Measurements from ENCODE around the gene ZNF516.

The ZNF516 gene

DNA sequence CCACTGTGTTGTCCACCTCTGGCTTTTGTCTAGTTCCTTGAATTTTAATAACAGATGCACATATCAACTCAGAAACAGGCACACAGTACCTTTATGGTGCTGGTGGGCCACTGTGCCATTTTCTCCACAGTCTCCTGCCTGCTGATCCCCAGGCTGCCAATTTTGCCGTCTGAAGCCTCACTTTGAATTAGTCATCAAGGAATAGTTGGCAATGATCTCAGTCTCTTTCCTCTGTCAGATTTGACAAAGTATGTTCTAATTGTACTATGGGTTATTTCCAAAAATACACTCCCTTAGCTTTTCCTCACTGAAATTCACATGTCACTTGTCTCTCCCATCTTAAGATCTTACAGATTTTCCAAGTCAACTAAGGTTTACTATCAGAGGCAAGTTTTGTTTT is 140.7 kb downstream of the ZNF516 start:
- DNase-seq, result peak; percentile 13

DNA sequence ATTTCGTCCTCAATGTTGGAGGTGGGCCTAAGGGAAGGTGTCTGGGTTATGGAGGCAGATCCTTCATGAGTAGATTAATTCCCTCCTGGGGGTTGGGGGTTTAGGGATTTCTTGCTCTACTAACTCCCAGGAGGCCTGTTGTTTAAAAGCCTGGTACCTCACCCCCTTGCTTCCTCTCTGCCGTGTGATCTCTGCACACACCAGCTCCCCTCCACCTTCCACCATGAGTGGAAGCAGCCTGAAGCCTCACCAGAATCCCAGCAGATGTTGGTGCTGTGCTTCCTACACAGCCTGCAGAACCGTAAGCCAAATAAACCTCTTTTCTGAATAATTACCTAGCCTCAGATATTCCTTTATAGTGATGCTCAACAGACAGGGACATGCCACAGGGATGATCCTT is 141.5 kb downstream of the ZNF516 start:
- no peak for DNase-seq

DNA sequence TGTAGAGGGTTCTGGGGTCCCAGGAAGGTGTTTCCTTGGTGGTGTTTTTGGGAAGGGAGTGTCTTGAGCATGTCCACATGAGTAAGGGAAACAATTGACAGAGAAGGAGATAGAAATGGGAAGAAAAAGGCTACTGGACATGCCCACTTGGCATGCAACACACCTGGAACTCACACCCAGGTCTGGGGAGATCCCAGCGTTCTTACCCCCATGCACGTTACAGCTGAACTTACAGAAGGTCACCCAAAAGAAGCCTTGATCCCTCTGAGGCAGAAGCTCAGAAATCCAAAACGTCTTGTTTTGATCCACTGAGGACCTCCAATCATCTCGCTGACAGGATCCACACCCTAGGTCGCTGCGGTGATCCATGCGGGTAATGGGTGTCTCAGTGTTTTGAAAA is 142.0 kb downstream of the ZNF516 start:
- DNase-seq, result peak; percentile 28

DNA sequence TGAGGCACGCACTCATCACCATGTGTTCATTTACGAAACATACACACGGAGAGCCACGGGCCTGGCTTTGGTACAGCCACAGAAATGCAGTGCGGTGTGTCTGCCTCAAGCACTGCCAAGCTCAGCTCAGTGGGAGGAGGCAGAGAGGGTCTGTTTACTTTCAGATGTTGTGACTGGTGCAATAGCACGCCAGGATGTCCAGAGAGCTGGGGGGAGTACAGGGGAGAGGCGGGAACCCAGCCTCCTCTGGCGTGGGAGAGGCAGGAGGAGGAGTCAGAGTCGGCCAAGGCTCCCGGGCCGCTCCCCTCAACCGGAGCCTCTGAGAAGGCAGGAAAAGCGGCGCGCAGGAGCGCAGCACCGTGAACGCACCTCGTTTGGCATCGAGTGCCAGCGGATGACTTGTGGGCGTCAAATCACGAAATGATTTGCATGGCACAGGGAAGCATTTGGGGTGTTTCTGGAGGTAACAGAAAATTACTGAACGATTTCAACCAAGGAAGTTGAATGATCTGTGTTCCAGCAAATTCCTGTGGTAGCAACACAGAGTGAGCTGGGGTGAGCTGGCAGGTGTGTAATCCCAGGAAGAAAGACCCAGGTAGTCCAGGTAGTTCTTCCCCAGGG is 143.0 kb downstream of the ZNF516 start:
- peak; percentile 51 for DNase-seq

DNA sequence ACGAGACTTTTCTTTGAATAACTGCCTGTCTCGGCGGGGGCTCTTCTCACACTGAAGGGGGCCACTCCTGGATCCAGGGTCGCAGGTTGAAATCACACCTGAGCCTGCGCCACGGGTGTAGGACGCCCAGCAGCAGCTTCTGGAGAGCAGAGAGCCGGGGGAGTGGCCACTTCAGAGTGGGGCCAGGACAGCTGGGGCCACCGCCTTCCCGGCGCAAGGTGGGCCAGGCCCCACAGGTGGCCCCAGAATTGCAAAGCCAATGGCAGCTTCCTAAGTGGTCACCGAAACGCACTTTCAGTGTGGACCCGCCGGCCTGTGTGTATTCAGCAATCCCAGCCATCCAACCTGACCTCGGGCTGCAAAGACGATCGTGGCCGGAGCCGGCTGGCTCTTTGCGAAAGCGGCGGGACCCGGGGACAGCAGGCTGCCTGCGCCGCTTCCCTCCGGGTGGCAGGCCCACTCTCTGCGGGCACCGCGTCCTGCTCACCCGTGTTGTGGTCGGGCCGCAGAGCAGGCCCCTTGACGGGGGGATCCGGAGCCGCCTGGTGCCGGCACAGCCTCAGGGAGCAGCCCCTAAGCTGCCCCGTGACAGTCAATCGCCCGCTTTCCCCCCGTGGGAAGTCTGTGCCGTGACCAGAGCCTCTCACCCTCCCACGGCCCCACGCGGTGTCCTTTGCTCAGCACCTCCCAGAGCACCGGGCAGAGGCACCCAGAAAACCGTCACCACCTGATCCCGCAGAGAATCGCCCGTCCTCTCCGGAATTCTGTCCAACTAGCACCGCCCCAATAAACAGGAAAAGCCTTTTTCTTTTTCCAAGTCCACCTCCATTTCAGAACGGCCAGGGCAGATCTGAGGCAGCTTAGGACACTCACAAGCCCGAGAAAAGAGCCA is 144.7 kb downstream of the ZNF516 start:
- peak; percentile 40 for DNase-seq

DNA sequence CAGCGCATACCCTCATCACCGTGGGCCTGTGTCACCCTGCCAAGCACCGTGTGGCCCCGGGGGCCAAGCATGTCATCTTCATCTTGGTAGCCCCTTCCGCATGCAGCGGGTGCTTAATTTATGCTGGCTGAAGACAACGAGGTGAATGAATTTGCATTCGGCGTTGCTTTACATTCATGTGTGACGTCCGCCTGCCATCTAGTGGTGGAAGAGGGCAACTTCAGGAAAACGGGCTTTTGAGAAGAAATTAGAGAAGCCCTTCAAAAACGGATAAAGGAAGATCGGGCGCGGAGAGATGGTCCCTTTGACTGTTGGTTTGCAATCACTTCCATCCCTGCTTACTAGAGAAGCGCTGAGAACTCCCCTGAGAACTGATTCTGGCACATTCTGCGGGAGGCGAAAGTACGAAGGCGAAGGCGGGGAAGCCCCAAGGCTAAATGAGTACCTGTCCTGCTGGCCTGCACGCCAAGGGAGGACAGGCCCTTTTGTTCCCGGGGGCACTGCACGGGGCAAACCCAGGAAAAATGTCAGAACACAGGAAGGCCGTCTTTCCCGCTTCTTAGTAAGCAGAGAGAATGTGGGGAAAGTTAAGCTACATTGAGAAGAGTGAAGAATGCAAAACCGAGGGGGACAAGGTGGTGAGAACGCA is 145.9 kb downstream of the ZNF516 start:
- DNase-seq, result peak; percentile 85

DNA sequence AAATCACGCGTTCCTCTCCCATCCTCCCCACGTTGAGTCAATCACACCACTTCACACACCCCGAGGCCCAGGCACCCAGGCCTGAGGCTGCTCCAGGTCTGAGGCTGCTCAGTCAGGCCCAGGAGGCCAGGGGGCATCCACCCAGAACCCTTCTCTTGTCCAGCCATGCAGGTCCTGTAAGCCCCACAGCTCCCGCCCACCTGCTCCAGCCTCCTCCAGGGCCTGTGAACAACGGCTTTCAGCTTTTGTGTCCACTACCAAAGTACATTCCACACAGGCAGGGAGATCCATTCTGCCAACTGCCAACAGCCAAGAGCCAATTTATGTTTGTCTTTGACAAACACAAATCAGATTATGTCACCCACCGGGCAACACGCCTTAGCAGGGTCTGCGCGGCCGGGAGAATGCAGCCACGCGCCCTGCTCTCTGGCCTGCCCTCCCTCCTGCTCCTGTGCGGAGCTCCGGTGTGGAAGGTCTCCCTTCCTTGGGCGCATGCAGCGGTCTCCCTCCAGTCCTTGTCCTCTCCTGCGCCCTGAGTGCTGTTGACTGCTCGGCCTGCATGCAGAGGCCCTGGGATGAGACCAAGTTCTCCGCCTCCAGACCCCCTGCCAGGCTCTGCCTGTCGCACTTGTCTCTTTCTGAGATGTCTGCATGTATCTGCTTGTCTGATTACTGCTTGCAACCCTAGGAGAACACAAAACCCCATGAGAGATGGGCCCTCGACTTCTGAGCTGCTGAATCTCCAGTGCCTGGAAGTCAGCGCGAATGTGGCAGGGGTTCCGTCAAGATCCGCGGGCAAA is 146.6 kb downstream of the ZNF516 start:
- DNase-seq, result no peak

DNA sequence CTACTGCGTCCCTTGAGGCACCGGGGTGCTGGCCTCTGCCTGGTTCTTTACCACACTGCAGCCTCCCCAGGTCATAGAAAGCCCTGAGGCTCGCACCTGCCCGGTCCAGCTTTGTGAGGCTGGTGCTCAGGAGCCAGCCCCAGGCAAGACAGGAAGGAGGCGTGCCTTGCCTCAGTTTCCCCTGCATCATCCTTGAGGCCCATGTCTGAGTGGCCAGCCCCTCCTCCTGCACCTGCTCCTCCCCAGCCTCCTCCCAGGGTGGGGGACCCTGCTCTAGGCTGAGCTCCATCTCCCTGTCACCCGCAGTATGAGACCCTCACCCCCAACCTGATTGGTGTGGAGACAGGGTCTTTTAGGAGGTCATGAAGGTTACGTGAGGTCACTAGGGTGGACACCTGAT is 147.7 kb downstream of the ZNF516 start:
- DNase-seq, result no peak

DNA sequence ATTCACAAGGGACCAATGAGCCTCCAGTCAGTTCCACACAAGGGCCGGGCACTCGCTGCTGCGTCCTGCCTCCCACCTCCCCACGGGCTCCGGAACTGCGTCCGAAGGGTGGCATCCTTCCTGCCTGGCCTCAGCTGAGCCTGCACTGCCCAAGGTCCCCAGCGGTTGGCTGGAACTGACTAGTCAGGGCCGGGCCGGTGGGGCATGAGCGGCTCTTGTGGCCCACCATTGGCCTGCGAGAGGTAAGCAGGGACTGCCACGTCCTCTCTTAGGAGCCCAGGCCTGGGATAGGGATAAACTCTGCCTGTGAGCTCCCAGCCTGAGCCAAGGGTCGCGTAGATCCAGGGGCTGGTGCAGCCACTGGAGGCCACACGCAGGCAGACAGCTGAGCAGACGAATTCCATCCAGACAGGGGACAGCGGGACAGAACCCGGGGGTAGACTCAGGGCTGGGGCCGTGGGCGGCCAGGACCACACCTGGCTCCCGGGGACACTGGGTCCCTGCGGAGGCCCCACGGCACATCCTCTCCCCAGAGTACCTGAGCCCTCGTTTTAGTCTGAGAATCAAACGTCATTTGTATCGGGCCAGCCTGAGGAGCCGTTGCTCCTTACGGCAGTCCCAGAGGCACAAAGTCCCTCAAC is 148.4 kb downstream of the ZNF516 start:
- no peak for DNase-seq

DNA sequence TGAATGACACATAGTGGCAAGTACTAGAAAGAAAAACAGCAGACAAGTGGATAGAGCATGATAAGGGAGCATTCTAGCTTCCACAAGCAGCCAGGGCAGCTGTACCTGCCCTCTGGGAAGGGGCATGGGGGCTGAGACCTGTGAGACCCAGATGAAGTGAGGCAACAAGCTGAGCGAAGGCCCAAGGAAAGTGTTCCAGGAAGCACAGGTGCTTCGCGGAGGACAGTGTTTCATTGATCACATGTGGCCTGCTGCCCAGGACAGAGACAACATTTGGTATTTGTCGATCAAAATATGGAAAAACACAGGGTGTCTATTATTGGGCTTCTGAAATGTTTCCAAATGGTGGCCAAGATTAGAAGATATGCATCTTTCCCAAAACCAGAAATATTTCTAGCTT is 149.1 kb downstream of the ZNF516 start:
- no peak for DNase-seq

DNA sequence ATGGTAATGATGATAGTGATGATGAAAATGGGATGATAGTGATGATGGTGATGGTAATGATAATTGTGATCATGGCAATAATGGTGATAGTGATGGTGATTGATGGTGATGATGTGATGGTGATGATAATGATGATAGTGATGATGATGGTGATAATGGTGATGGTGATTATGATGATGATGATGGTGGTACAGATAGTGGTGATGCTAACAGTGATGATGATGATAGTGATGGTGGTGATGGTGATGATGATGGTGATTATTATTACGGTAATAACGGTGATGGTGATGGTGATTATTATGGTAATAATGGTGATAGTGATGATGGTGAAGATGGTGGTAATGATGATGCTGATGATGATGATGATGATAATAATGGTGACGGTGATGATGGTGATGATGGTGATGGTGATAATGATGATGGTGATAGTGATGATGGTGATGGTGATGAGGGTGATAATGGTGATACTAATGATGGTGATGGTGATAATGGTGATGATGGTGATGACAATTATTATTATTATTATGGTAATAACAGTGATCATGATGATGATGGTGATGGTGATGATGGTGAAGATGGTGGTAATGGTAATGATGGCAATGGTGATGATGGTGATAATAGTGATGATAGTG is 151.0 kb downstream of the ZNF516 start:
- DNase-seq, result no peak

DNA sequence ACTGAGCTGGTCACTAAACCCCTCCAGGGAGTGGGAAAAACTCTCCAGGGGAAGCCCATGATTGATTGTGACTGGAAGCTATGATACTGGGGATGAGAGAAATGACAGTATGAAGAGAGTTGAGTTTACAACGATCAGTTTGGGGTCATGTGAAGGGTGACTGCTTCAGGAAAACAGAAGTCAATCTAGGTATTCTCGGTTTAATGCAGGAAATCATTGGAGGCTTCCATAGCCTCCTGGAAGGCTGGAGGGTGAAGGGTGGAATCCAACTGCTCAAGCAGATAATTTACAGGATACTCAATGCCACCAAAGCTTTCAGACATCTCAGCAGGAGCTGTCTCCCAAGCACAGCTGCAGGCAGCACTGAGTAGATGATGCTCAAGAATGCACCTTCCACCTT is 154.6 kb downstream of the ZNF516 start:
- DNase-seq, result no peak

DNA sequence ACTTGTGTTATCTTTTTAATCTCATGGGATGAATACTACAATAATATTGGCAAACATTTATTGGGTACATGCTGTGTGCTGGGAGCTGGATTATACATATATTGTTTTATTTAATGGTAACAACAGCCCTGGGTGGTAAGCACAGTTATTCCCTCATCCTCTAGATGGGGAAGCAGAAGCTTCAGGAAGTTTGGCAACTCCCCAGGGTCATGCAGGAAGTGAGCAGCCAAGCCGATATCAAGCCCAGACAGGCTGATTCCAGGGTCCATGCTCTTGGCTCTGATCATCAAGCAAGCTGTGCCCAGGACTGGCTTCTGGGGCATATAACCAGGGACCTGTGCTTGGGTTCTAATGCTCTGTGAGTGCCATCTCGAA is 155.8 kb downstream of the ZNF516 start:
- no peak for DNase-seq

DNA sequence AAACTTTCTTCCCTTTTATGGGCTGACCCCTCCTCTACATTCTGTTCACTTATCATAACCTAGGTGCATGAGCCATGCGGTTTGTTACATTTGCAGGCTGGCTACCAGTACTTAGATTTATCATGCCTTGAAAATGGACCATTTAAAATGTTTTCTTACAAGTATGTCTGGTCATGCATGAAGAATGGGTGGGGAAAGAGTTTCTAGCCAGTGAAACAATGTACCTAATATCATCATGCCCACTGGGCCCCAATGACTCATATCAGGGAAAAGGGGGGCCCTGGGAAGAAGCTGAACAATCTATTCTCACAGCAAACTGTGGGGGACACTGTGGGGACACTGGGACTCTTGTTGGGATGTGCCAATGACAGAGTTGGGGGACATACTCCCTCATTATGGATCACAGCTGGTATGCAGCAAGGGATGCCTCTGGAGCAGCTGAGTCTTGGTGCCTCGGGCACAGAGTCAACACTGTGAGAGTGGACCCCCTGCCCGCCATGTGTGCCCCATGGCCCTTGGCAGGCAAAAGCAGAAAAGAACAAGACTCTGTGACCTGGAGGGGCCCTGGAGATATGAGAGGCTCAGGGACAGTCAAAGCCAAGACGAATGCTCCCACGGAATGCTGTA is 156.3 kb downstream of the ZNF516 start:
- no peak for DNase-seq

DNA sequence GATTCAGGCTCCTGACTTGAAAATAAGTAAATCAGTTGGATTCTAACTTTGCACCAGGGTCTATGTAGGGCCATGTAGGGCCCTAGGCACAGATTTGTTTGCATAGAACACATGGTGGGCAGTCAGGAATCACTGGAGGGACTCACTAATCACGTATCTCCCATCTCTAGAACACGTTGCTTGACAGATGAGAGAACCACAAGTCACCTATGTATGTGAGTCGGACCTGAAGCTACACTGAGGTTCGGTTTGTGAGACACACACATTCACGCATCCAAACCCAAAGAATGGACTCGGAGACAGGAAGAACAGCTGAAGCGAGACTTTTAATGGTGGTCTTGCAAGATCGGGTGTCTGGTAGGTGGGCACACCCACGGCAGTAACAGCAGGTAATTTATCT is 157.0 kb downstream of the ZNF516 start:
- DNase-seq, result no peak

DNA sequence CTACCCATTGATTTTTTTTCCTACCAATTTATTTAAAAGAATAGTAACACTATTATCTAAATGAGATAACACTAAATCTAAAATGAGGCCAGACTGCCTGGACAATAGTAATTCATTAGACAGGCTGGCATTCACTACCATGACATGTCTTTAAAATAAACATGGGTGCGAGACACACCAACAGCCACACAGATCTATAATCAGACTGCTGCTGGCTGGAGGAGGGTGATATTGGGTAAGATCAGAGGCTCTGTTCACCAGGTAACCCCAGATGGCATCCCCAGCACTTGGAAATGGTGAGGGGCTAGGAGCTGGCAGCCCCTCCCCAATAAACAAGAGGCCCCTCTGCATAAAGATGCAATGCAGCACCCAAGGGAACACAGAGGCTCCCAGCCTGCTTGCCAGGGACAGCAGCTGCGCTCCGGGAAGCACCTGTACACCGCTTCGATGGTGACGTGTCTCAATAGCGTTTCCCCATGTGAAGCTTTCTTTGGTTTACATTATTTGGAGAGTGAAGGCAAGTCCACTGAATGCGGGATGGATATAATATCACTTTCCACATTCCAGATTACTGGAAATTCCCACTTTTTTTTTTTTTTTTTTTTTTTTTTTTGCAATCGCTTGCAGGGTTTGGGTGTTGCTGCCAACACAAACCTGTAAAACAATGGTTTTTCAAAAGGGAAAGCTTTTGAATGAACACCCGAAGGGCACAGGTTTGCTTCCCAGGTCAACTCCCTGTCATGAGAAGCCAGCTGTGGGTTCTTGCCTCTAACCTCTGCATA is 159.0 kb downstream of the ZNF516 start:
- DNase-seq, result no peak

DNA sequence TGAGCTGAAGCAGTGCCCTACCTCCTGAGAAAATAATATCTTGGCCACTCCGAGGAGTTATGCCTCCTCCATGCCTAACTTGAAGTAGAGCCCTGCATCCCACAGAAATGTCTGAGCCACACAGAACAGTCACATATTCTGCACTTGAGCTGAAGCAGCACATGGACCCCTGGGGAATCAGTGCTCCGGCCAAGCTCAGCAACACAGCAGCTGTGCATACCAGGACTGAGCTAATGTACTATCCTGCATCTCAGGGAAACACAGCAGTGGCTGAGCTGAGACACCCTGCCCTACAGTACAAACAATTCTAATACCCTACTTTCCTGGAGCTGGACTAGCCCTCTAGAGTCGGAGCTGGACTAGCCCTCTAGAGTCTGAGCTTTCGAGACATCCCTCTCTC is 166.9 kb downstream of the ZNF516 start:
- DNase-seq, result no peak

DNA sequence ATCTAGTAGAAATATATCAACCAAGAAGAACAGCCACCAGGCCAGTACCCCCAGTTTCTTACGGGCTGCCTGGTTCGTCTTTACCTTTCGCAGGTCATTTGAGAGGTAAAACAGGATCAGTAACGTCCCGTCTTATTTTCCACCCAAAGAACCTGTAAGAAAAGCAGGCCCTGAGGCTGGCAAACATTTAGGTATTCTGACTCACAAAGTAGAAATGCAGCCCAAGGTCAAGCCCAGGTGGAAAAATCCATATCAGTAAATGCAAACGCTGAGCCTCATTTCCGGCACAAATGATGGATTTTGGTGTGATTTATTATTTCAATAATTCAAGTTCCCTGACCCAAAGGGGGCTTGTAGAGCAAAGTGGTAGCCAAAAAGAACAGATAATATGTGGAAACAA is 171.2 kb downstream of the ZNF516 start:
- DNase-seq, result no peak

DNA sequence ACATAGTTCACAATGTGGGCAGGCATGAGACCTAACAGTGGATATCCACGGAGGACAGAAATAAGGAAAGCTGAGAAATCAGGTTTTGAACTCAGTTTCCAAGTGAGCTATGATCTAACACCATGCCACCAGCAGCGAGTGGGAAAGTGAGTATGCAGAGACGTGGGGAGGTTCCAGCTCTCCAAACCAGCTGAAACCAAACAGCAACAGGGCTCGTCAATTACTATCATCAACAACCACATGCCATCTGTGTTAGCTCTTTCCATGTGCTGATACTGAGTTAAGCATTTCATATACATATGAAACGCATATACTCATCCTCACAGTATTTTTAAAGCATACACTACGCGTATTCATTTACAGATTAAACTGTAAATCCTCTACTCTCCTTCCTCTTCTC is 172.4 kb downstream of the ZNF516 start:
- no peak for DNase-seq

DNA sequence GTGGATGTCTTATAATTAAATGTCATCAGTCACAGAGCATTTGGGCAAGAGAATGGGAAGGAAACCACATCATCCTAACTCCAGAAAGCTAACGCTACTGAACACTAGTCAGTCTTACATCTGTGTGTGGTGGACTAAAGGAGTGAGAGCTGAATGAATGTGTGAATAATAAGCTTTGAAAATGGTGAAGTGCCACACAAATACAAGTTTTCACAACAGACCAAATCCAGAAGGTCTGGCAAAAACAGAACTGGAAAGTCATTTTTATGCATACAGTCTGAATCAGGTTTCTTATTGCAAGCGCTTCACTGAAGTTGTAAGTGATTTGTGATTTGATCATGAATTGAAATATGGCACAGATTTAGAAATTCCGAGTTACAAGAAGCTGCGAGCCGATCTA is 175.7 kb downstream of the ZNF516 start:
- DNase-seq, result no peak

DNA sequence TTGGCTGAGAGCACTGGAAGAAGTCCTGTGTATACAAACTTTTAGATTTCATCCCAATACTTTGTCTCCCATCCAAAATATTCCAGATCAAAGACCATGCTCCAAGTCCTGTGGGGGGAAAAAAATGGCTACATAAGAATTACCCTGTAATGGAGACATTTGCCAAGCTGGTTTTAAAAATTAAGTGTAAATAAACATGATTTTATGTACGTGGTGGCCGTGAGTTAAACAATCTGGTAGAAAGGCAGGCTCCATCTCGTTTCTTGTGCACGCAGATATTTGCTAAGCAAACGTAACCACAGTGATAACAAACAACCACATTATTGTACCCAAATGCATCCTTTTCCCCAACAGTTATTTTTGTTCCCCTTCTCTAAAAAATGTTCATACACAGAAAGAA is 176.4 kb downstream of the ZNF516 start:
- no peak for DNase-seq

Data from activated CD8-positive, alpha-beta memory T cell treated with anti-CD3 and anti-CD28 coated beads for 24 hours (primary cell).